Head of caudate nucleus (tissue), 42 donors: ENCODE data around the gene PPP3R1.
A peak's percentile ranks its signal among the peaks of the same experiment; 100 is the strongest.

Experiments used
- DNase-seq, 42 donors: peaks; one replicate each; pipeline versions ENCODE4 v3.0.0 to v3.0.0-alpha.2; 2020 to 2021; ENCODE audit warnings: mixed read lengths in 7 of 42
- intact Hi-C: fragments of 100-400 bp; cut with DNase I; formaldehyde crosslinking; loops from one replicate; pipeline ENCODE4 v1.15.0; 2022

PPP3R1 gene

GRCh38 chr2:68252400-68253218 is at the start of gene PPP3R1:
TSS of gene PPP3R1 (minus strand) at chr2:68252532. CDS start at chr2:68252127, 405 bp downstream.
- intact Hi-C loops = loop anchor here (5.0 kb wide), 1 partner anchor 95 kb away; the partner anchor contains the start of gene PNO1
- DNase-seq = peak; percentile 88 to 99 (median 98)

- DNase-seq = no peak
- intact Hi-C loops = no loop called here
Observed at GRCh38 chr2:68295516-68295915, 43.2 kb upstream of the PPP3R1 start.

GRCh38 chr2:68294913-68295312 is 42.6 kb upstream of the PPP3R1 start:
- no peak for DNase-seq
- intact Hi-C loops = no loop called here

- intact Hi-C loops = no loop called here
- DNase-seq = no peak
Observed at GRCh38 chr2:68294187-68294586, 41.9 kb upstream of the PPP3R1 start.

- intact Hi-C loops = no loop called here
Observed at GRCh38 chr2:68293755-68294154, 41.4 kb upstream of the PPP3R1 start.

GRCh38 chr2:68293024-68293423 is 40.7 kb upstream of the PPP3R1 start:
- intact Hi-C loops = no loop called here

More at GRCh38 chr2:68293755-68294154, 41.4 kb upstream of the PPP3R1 start:
- no peak for DNase-seq

GRCh38 chr2:68292108-68292710 is 39.9 kb upstream of the PPP3R1 start:
- peak in 16 of 42 donors; percentile 19 to 66 (median 44) for DNase-seq

More at GRCh38 chr2:68293024-68293423, 40.7 kb upstream of the PPP3R1 start:
- no peak for DNase-seq

GRCh38 chr2:68291314-68291713 is 39.0 kb upstream of the PPP3R1 start:
- intact Hi-C loops = no loop called here
- DNase-seq = no peak

More at GRCh38 chr2:68292108-68292710, 39.9 kb upstream of the PPP3R1 start:
- intact Hi-C loops = no loop called here

- DNase-seq = no peak
- intact Hi-C loops = no loop called here
Observed at GRCh38 chr2:68290901-68291300, 38.6 kb upstream of the PPP3R1 start.

GRCh38 chr2:68287580-68288441 is 35.5 kb upstream of the PPP3R1 start:
- intact Hi-C loops = no loop called here
- DNase-seq = peak in 14 of 42 donors; percentile 20 to 69 (median 36)

GRCh38 chr2:68284896-68285295 is 32.6 kb upstream of the PPP3R1 start:
- peak; percentile 24 to 93 (median 71) for DNase-seq
- intact Hi-C loops = no loop called here

- intact Hi-C loops = no loop called here
- no peak for DNase-seq
Observed at GRCh38 chr2:68283419-68283812, 31.1 kb upstream of the PPP3R1 start.

GRCh38 chr2:68282811-68283418 is 30.6 kb upstream of the PPP3R1 start:
- DNase-seq = peak in 5 of 42 donors; percentile 25 to 58 (median 39)
- intact Hi-C loops = no loop called here

GRCh38 chr2:68280796-68281195 is 28.5 kb upstream of the PPP3R1 start:
- intact Hi-C loops = no loop called here
- DNase-seq = no peak

GRCh38 chr2:68280348-68280747 is 28.0 kb upstream of the PPP3R1 start:
- intact Hi-C loops = no loop called here

GRCh38 chr2:68279691-68280090 is 27.4 kb upstream of the PPP3R1 start:
- intact Hi-C loops = no loop called here
- no peak for DNase-seq

More at GRCh38 chr2:68280348-68280747, 28.0 kb upstream of the PPP3R1 start:
- no peak for DNase-seq

GRCh38 chr2:68278169-68278568 is 25.8 kb upstream of the PPP3R1 start:
- no peak for DNase-seq
- intact Hi-C loops = no loop called here

GRCh38 chr2:68274022-68274421 is 21.7 kb upstream of the PPP3R1 start:
- no peak for DNase-seq
- intact Hi-C loops = no loop called here
